Measurements from ENCODE around the gene PLEKHG2. TPM values are rescaled to one million over a fixed set of nuclear protein-coding genes. Genes with fewer than 3 reads are reported as not detected.
A peak's percentile ranks its signal among the peaks of the same experiment; 100 is the strongest.

The PLEKHG2 gene
- total and polyA plus RNA-seq, 9 of the 15 experiments (the other 6 are each of a cell fraction or from before 2014, with no cell fraction given): 0.98 to 45.7 (median 9.8) TPM

DNA sequence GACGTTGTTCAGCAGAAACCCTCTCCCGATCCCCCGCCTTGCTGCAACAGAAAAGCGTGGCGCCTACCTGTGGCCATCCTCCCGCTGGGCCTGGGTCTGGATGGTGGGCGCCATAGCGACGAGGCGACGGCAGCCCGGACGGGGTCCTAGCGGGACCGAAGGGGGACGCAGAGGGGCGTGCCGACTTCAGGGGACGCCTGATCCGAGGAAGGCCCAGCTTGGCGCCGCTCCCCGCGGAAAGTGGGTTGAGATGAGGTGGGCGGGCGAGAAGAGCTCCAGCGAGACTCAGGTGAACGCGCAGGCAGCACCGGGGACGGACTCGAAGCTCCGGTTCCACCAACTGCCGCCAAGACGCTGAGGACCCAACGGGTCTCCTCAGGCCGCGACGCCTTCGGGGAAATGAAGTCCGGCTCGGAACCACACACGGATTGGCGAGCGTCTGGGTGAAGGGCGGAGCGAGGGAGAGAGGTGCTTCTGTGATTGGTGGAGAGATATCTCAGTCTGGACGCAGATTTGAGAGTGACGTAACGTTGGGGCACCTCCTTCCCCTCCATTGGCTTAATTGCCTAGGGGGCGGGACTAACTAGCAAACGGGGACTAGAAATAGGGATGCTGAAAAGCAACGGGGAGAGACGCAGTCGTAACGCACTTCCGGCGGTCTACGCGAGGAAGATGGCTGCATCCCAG, 21.6 kb upstream of the PLEKHG2 start, which contains the start of the genes MED29 and PAF1 (continued):
- TF ChIP-seq, protein P1, sequence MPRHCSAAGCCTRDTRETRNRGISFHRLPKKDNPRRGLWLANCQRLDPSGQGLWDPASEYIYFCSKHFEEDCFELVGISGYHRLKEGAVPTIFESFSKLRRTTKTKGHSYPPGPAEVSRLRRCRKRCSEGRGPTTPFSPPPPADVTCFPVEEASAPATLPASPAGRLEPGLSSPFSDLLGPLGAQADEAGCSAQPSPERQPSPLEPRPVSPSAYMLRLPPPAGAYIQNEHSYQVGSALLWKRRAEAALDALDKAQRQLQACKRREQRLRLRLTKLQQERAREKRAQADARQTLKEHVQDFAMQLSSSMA (CRISPR knock-in tag; IDR thresholded peaks at IDR 0.05): no peak
- TF ChIP-seq TEAD1 (CRISPR knock-in tag; IDR thresholded peaks at IDR 0.05): peak; percentile 8 to 79; a peak in 1 of 4 replicates
- TF ChIP-seq CBFA2T3 (IDR thresholded peaks at IDR 0.05): no peak; the same call in 1 of the 2 replicates
- TF ChIP-seq ZNF583 (CRISPR knock-in tag; IDR thresholded peaks at IDR 0.05): no peak
- TF ChIP-seq, protein P2, sequence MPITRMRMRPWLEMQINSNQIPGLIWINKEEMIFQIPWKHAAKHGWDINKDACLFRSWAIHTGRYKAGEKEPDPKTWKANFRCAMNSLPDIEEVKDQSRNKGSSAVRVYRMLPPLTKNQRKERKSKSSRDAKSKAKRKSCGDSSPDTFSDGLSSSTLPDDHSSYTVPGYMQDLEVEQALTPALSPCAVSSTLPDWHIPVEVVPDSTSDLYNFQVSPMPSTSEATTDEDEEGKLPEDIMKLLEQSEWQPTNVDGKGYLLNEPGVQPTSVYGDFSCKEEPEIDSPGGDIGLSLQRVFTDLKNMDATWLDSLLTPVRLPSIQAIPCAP (CRISPR knock-in tag; IDR thresholded peaks at IDR 0.05; ENCODE audit: borderline replicate concordance): no peak
- TF ChIP-seq, protein P3, sequence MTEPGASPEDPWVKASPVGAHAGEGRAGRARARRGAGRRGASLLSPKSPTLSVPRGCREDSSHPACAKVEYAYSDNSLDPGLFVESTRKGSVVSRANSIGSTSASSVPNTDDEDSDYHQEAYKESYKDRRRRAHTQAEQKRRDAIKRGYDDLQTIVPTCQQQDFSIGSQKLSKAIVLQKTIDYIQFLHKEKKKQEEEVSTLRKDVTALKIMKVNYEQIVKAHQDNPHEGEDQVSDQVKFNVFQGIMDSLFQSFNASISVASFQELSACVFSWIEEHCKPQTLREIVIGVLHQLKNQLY (CRISPR knock-in tag; conservative IDR thresholded peaks at IDR 0.05): no peak
- no peak for TF ChIP-seq ZNF165 (CRISPR knock-in tag; IDR thresholded peaks at IDR 0.05; ENCODE audit: borderline replicate concordance)
- TF ChIP-seq, protein P4, sequence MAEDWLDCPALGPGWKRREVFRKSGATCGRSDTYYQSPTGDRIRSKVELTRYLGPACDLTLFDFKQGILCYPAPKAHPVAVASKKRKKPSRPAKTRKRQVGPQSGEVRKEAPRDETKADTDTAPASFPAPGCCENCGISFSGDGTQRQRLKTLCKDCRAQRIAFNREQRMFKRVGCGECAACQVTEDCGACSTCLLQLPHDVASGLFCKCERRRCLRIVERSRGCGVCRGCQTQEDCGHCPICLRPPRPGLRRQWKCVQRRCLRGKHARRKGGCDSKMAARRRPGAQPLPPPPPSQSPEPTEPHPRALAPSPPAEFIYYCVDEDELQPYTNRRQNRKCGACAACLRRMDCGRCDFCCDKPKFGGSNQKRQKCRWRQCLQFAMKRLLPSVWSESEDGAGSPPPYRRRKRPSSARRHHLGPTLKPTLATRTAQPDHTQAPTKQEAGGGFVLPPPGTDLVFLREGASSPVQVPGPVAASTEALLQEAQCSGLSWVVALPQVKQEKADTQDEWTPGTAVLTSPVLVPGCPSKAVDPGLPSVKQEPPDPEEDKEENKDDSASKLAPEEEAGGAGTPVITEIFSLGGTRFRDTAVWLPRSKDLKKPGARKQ (CRISPR knock-in tag; IDR thresholded peaks at IDR 0.05): no peak
- TF ChIP-seq, protein P5, sequence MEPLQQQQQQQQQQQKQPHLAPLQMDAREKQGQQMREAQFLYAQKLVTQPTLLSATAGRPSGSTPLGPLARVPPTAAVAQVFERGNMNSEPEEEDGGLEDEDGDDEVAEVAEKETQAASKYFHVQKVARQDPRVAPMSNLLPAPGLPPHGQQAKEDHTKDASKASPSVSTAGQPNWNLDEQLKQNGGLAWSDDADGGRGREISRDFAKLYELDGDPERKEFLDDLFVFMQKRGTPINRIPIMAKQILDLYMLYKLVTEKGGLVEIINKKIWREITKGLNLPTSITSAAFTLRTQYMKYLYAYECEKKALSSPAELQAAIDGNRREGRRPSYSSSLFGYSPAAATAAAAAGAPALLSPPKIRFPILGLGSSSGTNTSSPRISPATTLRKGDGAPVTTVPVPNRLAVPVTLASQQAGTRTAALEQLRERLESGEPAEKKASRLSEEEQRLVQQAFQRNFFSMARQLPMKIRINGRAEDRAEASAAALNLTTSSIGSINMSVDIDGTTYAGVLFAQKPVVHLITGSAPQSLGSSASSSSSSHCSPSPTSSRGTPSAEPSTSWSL (CRISPR knock-in tag; IDR thresholded peaks at IDR 0.05; ENCODE audit: borderline replicate concordance): 0 out of 2 replicates have a peak, but pooled peaks have one; percentile 8
- TF ChIP-seq, protein P6, sequence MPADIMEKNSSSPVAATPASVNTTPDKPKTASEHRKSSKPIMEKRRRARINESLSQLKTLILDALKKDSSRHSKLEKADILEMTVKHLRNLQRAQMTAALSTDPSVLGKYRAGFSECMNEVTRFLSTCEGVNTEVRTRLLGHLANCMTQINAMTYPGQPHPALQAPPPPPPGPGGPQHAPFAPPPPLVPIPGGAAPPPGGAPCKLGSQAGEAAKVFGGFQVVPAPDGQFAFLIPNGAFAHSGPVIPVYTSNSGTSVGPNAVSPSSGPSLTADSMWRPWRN (IDR thresholded peaks at IDR 0.05; ENCODE audit: low read depth): no peak
- no peak for TF ChIP-seq MYBL2 (IDR thresholded peaks at IDR 0.05; ENCODE audit: low read depth)
- TF ChIP-seq MYBL2 (CRISPR knock-in tag; IDR thresholded peaks at IDR 0.05; ENCODE audit: borderline replicate concordance): no peak
- TF ChIP-seq, protein P7, sequence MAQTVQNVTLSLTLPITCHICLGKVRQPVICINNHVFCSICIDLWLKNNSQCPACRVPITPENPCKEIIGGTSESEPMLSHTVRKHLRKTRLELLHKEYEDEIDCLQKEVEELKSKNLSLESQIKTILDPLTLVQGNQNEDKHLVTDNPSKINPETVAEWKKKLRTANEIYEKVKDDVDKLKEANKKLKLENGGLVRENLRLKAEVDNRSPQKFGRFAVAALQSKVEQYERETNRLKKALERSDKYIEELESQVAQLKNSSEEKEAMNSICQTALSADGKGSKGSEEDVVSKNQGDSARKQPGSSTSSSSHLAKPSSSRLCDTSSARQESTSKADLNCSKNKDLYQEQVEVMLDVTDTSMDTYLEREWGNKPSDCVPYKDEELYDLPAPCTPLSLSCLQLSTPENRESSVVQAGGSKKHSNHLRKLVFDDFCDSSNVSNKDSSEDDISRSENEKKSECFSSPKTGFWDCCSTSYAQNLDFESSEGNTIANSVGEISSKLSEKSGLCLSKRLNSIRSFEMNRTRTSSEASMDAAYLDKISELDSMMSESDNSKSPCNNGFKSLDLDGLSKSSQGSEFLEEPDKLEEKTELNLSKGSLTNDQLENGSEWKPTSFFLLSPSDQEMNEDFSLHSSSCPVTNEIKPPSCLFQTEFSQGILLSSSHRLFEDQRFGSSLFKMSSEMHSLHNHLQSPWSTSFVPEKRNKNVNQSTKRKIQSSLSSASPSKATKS (CRISPR knock-in tag; IDR thresholded peaks at IDR 0.05): no peak
- no peak for TF ChIP-seq MAFK (IDR thresholded peaks at IDR 0.05; ENCODE audit: low read length)
- peak; percentile 89 for TF ChIP-seq NCOA1 (IDR thresholded peaks at IDR 0.05; ENCODE audit: low read depth)
- TF ChIP-seq, protein P8, sequence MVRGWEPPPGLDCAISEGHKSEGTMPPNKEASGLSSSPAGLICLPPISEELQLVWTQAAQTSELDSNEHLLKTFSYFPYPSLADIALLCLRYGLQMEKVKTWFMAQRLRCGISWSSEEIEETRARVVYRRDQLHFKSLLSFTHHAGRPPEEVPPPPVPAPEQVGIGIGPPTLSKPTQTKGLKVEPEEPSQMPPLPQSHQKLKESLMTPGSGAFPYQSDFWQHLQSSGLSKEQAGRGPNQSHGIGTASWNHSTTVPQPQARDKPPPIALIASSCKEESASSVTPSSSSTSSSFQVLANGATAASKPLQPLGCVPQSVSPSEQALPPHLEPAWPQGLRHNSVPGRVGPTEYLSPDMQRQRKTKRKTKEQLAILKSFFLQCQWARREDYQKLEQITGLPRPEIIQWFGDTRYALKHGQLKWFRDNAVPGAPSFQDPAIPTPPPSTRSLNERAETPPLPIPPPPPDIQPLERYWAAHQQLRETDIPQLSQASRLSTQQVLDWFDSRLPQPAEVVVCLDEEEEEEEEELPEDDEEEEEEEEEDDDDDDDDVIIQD (CRISPR knock-in tag; IDR thresholded peaks at IDR 0.05): no peak
